Central memory CD8-positive, alpha-beta T cell (primary cell): ENCODE measurements around the gene SYCP3.

ENCODE experiments used
- ATAC-seq: fragments of 150-1000 bp; cut with Tn5 transposase; replicated peaks from 2 replicates; pipeline ENCODE4 v1.10.0; 2022; ENCODE audit warnings: mild to moderate bottlenecking, moderate FRiP score, moderate number of reproducible peaks; ENCODE audit not compliant: poor library complexity, severe bottlenecking; ENCODE audit errors: extremely low read depth
- DNase-seq, 2 donors: peaks; one replicate each; pipeline ENCODE4 v3.0.0; 2021; ENCODE audit warnings: low spot score in 2 of 2
- H3K27ac Mint-ChIP-seq: one replicate; pipeline ENCODE4 v1.8.0; 2022; ENCODE audit warnings: low read depth, mild to moderate bottlenecking, moderate library complexity, mixed read lengths
- H3K27me3 Mint-ChIP-seq: one replicate; pipeline ENCODE4 v1.8.0; 2022; ENCODE audit warnings: mixed read lengths
- H3K36me3 Mint-ChIP-seq: one replicate; pipeline ENCODE4 v1.8.0; 2022; ENCODE audit warnings: mild to moderate bottlenecking, moderate library complexity, mixed read lengths; ENCODE audit not compliant: insufficient read depth
- H3K4me1 Mint-ChIP-seq: one replicate; pipeline ENCODE4 v1.8.0; 2022; ENCODE audit warnings: mixed read lengths
- H3K4me3 Mint-ChIP-seq: one replicate; pipeline ENCODE4 v1.8.0; 2022; ENCODE audit warnings: mild to moderate bottlenecking, moderate library complexity, mixed read lengths
- H3K9me3 Mint-ChIP-seq: one replicate; pipeline ENCODE4 v1.8.0; 2022; ENCODE audit warnings: mixed read lengths

SYCP3 gene

DNA sequence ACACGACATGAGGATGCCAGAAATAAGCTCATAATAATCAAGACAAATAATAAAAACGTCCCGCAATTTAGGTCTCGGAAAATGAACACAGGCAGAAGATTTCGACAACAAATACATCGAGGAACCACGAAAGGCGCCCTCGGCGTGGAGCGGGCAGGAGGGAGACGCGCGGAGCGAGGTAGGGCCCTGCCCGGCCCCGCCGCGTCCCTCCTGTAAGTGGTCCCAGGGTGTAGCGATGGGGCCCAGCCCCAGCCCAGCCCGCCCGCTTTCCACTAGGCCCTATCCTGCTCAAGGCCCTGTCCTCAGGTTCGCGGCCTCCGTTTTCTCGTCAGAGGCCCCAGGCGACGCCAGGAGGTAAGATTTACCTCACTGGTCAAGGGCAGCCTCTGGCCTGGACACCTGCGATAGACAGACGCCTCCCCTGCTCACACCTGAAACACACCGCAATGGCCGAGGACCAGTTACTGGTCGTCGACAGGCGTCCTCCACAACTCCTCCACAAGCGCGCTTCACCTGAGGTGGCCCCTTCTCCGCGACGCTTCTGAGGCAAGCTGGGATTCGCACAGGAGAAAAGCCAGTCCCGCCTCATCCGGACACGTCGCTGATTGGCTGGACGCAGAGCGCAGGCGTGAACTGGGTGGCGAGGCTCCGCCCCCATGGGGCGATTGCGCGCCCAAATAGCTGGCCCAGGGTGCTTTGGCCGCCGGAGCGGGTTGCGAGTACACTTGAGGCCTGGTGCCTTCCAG lies at the start of gene SYCP3:
SYCP3 (minus strand) TSS at position 543 of the 746 bp plus-strand sequence. CDS start 1,527 bp downstream, outside the sequence.
- no peak within 1 kb of the TSS for H3K27ac Mint-ChIP-seq
- H3K36me3 Mint-ChIP-seq = no peaks in the 10 kb centered on the region
- H3K27me3 Mint-ChIP-seq = no peaks in the 10 kb centered on the region
- DNase-seq = no peak
- no peaks in the 10 kb centered on the region for H3K9me3 Mint-ChIP-seq
- no peak for ATAC-seq
- H3K4me1 Mint-ChIP-seq = peaks cover 19% of the 10 kb centered on the region
- H3K4me3 Mint-ChIP-seq = no peak within 1 kb of the TSS

GRCh38 chr12:101785671-101786070 lies 46.4 kb upstream of the SYCP3 start:
- H3K36me3 Mint-ChIP-seq = peaks cover 31% of the 10 kb centered on the region
- ATAC-seq (no peak), DNase-seq (no peak)
- no peak overlapping the region for H3K27ac Mint-ChIP-seq
- no peak overlapping the region for H3K4me3 Mint-ChIP-seq
- H3K4me1 Mint-ChIP-seq = peaks cover 5% of the 10 kb centered on the region
- no peaks in the 10 kb centered on the region for H3K9me3 Mint-ChIP-seq
- H3K27me3 Mint-ChIP-seq = no peaks in the 10 kb centered on the region

DNA sequence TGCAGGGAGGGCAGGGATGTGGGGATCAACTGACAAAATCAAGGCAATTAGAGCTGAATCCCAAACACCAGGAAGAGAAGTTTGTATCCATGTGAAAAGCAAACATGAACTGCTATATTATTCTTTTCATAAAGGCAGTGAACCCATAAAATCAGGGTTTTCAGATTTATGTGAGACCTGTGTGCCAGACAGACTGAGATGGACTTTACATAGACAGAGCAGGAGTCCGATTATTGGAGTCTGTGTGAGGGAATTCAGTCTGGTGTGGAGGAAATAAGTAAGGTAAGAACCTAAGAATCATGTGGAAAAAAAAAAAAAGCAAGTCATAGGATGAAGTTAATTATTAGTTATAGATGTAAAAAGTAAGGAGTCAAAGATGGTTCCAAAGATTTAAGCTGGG lies 45.1 kb upstream of the SYCP3 start:
- no peaks in the 10 kb centered on the region for H3K27me3 Mint-ChIP-seq
- H3K4me1 Mint-ChIP-seq = peaks cover 5% of the 10 kb centered on the region
- H3K9me3 Mint-ChIP-seq = no peaks in the 10 kb centered on the region
- no peak overlapping the region for H3K4me3 Mint-ChIP-seq
- H3K27ac Mint-ChIP-seq = no peak overlapping the region
- ATAC-seq = no peak
- H3K36me3 Mint-ChIP-seq = peaks cover 28% of the 10 kb centered on the region
- DNase-seq = no peak

DNA sequence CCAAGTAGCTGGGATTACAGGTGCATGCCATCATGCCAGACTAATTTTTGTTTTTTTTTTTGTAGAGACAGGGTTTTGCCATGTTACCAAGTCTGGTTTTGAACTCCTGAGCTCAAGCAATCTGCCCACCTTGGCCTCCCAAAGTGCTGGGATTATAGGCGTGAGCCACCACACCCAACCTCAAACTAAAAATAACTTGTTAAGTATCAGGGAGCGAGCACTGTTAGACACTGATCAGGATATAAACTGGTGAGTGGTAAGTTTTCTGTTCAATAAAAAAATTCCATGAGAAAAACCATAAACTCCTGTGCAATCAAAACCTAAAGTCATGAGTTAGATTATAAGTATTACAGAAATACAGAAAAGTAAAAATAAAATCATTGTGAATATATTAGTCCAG lies 44.6 kb upstream of the SYCP3 start:
- ATAC-seq (no peak), DNase-seq (no peak)
- peaks cover 5% of the 10 kb centered on the region for H3K4me1 Mint-ChIP-seq
- no peaks in the 10 kb centered on the region for H3K9me3 Mint-ChIP-seq
- H3K27ac Mint-ChIP-seq = no peak overlapping the region
- H3K27me3 Mint-ChIP-seq = no peaks in the 10 kb centered on the region
- no peak overlapping the region for H3K4me3 Mint-ChIP-seq
- peaks cover 27% of the 10 kb centered on the region for H3K36me3 Mint-ChIP-seq

- no peak overlapping the region for H3K4me3 Mint-ChIP-seq
- H3K27ac Mint-ChIP-seq = peak overlapping the region; percentile 71
- H3K36me3 Mint-ChIP-seq = peaks cover 25% of the 10 kb centered on the region
- H3K9me3 Mint-ChIP-seq = no peaks in the 10 kb centered on the region
- DNase-seq (no peak), ATAC-seq (no peak)
- no peaks in the 10 kb centered on the region for H3K27me3 Mint-ChIP-seq
- peaks cover 5% of the 10 kb centered on the region for H3K4me1 Mint-ChIP-seq
Measured at GRCh38 chr12:101783150-101783549, 43.9 kb upstream of the SYCP3 start.

DNA sequence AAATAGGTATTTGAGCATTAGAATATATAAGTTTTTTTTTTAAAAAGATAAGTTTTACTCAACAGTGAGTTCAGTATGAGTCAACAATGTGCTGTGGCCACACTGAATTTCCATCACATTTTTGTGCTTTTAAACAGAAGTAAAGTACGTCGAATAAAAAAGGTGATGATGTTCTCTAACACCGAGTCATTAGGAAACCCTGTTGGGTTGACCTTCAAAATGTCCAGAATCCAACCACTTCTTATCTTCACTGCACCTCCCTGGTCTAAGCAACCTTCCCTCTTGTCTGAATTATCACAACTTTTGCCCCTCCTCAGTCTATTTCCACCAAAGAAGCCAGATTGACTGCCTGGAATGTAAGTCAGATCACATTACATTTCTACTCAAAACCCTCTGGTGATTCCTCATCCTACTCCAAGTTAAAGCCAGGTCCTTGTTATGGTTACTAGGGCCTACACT lies 43.0 kb upstream of the SYCP3 start:
- DNase-seq = no peak
- H3K27ac Mint-ChIP-seq = peak overlapping the region; percentile 71
- no peaks in the 10 kb centered on the region for H3K27me3 Mint-ChIP-seq
- H3K9me3 Mint-ChIP-seq = no peaks in the 10 kb centered on the region
- peaks cover 22% of the 10 kb centered on the region for H3K36me3 Mint-ChIP-seq
- no peak overlapping the region for H3K4me3 Mint-ChIP-seq
- H3K4me1 Mint-ChIP-seq = peaks cover 5% of the 10 kb centered on the region
- no peak for ATAC-seq

DNA sequence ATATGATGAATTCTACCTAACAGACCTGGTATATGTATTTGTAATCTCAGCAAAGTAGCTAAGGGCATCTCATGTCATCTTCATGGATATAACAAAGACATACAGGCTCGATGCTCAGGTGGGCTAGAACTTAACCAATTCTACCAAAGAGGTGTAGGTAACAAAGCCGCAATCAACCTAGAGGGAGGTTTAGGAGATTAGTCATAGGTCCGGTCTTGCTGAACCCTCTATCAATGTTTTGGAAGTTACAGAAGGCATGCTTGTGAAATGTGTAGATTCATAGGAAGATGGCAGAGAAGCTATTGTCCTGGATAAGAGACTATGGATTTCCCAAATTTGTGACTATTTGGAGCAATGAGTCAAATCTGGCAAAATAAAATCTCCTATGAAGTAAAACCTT lies 42.6 kb upstream of the SYCP3 start:
- no peak for DNase-seq
- Mint-ChIP-seq H3K36me3 (peaks cover 18% of the 10 kb centered on the region), H3K4me1 (peaks cover 5% of the 10 kb centered on the region)

GRCh38 chr12:101780599-101780998 lies 41.3 kb upstream of the SYCP3 start:
- H3K4me1 Mint-ChIP-seq = peaks cover 5% of the 10 kb centered on the region
- H3K27me3 Mint-ChIP-seq = no peaks in the 10 kb centered on the region
- DNase-seq (no peak), ATAC-seq (no peak)
- H3K27ac Mint-ChIP-seq = no peak overlapping the region
- H3K36me3 Mint-ChIP-seq = peaks cover 20% of the 10 kb centered on the region
- no peak overlapping the region for H3K4me3 Mint-ChIP-seq
- no peaks in the 10 kb centered on the region for H3K9me3 Mint-ChIP-seq

More for the DNA sequence above, 42.6 kb upstream of the SYCP3 start:
- H3K27ac Mint-ChIP-seq = no peak overlapping the region
- ATAC-seq = no peak
- H3K27me3 Mint-ChIP-seq = no peaks in the 10 kb centered on the region
- no peaks in the 10 kb centered on the region for H3K9me3 Mint-ChIP-seq
- H3K4me3 Mint-ChIP-seq = no peak overlapping the region

GRCh38 chr12:101779626-101780025 lies 40.4 kb upstream of the SYCP3 start:
- no peak overlapping the region for H3K4me3 Mint-ChIP-seq
- peaks cover 5% of the 10 kb centered on the region for H3K4me1 Mint-ChIP-seq
- H3K27ac Mint-ChIP-seq = no peak overlapping the region

GRCh38 chr12:101779200-101779599 lies 39.9 kb upstream of the SYCP3 start:
- Mint-ChIP-seq H3K4me1 (peaks cover 5% of the 10 kb centered on the region), H3K36me3 (peaks cover 19% of the 10 kb centered on the region), H3K27me3 (no peaks in the 10 kb centered on the region), H3K4me3 (no peak overlapping the region), H3K9me3 (no peaks in the 10 kb centered on the region), H3K27ac (no peak overlapping the region)
- ATAC-seq = no peak
- DNase-seq = no peak

More at GRCh38 chr12:101779626-101780025, 40.4 kb upstream of the SYCP3 start:
- no peak for DNase-seq
- Mint-ChIP-seq H3K36me3 (peaks cover 20% of the 10 kb centered on the region), H3K27me3 (no peaks in the 10 kb centered on the region), H3K9me3 (no peaks in the 10 kb centered on the region)
- no peak for ATAC-seq

- Mint-ChIP-seq H3K27me3 (no peaks in the 10 kb centered on the region), H3K27ac (no peak overlapping the region), H3K4me1 (peaks cover 5% of the 10 kb centered on the region), H3K9me3 (no peaks in the 10 kb centered on the region), H3K36me3 (peaks cover 14% of the 10 kb centered on the region), H3K4me3 (no peak overlapping the region)
- DNase-seq (no peak), ATAC-seq (no peak)
Measured at GRCh38 chr12:101777978-101778377, 38.7 kb upstream of the SYCP3 start.

DNA sequence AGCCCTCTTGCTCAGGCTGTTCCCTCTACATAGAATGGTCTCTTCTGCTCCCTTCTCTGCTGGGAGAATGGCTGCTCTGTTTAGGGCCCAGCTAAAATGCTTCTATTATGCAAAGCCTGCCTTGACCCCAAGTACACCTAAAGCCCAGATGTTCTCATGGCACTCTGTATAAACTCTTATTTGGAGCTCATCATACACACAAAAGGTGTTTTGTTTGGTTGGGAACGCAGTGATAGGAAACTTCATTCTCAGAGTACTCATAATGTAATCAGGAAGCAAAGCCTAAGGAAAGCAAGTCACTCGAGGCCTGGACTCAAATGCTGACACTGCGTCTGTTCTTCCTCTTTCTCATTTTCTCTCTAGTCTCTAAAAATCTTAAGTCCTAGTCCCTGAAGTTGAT lies 38.2 kb upstream of the SYCP3 start:
- Mint-ChIP-seq H3K9me3 (no peaks in the 10 kb centered on the region), H3K4me3 (no peak overlapping the region), H3K27me3 (no peaks in the 10 kb centered on the region), H3K4me1 (peaks cover 5% of the 10 kb centered on the region), H3K27ac (no peak overlapping the region), H3K36me3 (peaks cover 12% of the 10 kb centered on the region)
- DNase-seq = no peak
- ATAC-seq = no peak

DNA sequence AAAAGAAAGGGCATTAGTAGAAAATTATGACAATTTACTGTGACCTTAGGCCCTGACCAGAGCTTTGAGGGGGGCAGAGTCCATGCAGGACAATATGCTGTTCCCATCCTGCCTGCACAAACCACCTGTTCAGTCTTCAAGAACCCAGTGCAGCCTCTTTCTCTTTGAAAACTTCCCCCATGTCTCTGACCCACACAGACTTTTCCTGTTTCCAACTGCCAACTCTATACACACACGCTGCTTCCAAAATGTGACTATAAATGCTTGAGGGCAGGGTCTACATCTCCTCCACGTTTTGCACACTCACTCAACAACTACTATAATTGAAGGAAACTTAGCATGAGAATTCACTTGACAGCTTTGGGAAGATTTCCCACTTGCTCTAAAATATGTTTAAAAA lies 36.6 kb upstream of the SYCP3 start:
- ATAC-seq (no peak), DNase-seq (no peak)
- no peak overlapping the region for H3K4me3 Mint-ChIP-seq
- no peaks in the 10 kb centered on the region for H3K27me3 Mint-ChIP-seq
- peak overlapping the region; percentile 69 for H3K27ac Mint-ChIP-seq
- H3K4me1 Mint-ChIP-seq = peaks cover 2% of the 10 kb centered on the region
- no peaks in the 10 kb centered on the region for H3K9me3 Mint-ChIP-seq
- H3K36me3 Mint-ChIP-seq = peaks cover 21% of the 10 kb centered on the region
